Measurements from ENCODE around the gene BRICD5. TPM values are rescaled to one million over a fixed set of nuclear protein-coding genes. Genes with fewer than 3 reads are reported as not detected.

BRICD5 gene
- total and polyA plus RNA-seq, 12 donors: 0.36 to 57.4 (median 3.0) TPM

GRCh38 chr16:2223221-2223941 lies 12.7 kb upstream of the BRICD5 start, which contains the start of gene E4F1:
TSS of gene E4F1 (plus strand) at chr16:2223591. CDS start at chr16:2223614, 23 bp downstream.
- intact Hi-C loops (cut with DNase I): no loop called here
- Histone ChIP-seq H3K9me3 (replicated peaks in 1 of 3) (no peaks in the 10 kb centered on the region), H3K27me3 (no peaks in the 10 kb centered on the region), H3K4me1 (replicated peaks in 1 of 2) (peaks cover 18 to 26% of the 10 kb centered on the region in 2 donors), H3K36me3 (replicated peaks in 1 of 2) (peaks cover 0 to 2% of the 10 kb centered on the region in 2 donors), H3K4me3 (peak within 1 kb of the TSS; percentile 30 to 80 (median 71)), H3K27ac (peak within 1 kb of the TSS in 4 of 5 donors; percentile 74 to 87 (median 79))
- DNase-seq: peak; percentile 99 to 100 (median 100)
- peak; percentile 93 to 94 for TF ChIP-seq POLR2A (IDR thresholded peaks at IDR 0.05)
- TF ChIP-seq CTCF (IDR thresholded peaks at IDR 0.05): peak in 1 of 6 experiments; percentile 15
- 0 to 2% (median 0%) methylated on average over 9 to 82 of the region's 82 CpGs for WGBS, 4 donors

- 93 to 100% (median 96%) methylated on average over 4 of the region's 4 CpGs for WGBS, 4 donors
- Histone ChIP-seq H3K36me3 (replicated peaks in 1 of 2) (no peaks in the 10 kb centered on the region), H3K9me3 (replicated peaks in 1 of 3) (no peaks in the 10 kb centered on the region), H3K4me3 (no peak overlapping the region), H3K27ac (no peak overlapping the region), H3K4me1 (replicated peaks in 1 of 2) (peaks cover 24 to 28% of the 10 kb centered on the region in 2 donors), H3K27me3 (no peaks in the 10 kb centered on the region)
- TF ChIP-seq POLR2A (IDR thresholded peaks at IDR 0.05) (no peak), CTCF (IDR thresholded peaks at IDR 0.05) (no peak)
- intact Hi-C loops (cut with DNase I): no loop called here
- no peak for DNase-seq
Measured at GRCh38 chr16:2216330-2216729, 5.7 kb upstream of the BRICD5 start.

GRCh38 chr16:2214719-2214968 lies 4.0 kb upstream of the BRICD5 start, which contains the start of gene PGP:
TSS of gene PGP (minus strand) at chr16:2214840. CDS start at chr16:2214777, 63 bp downstream.
- intact Hi-C loops (cut with DNase I): no loop called here
- TF ChIP-seq POLR2A (IDR thresholded peaks at IDR 0.05): no peak
- TF ChIP-seq CTCF (IDR thresholded peaks at IDR 0.05): peak in 1 of 6 experiments; percentile 1
- DNase-seq: no peak
- Histone ChIP-seq H3K27me3 (no peaks in the 10 kb centered on the region), H3K36me3 (replicated peaks in 1 of 2) (peaks cover 0 to 5% of the 10 kb centered on the region in 2 donors), H3K4me3 (peak within 1 kb of the TSS; percentile 40 to 86 (median 50)), H3K9me3 (replicated peaks in 1 of 3) (no peaks in the 10 kb centered on the region), H3K4me1 (replicated peaks in 1 of 2) (peaks cover 24 to 28% of the 10 kb centered on the region in 2 donors), H3K27ac (peak within 1 kb of the TSS; percentile 90 to 97 (median 96))
- WGBS, 4 donors: 0% methylated on average over 46 to 47 of the region's 48 CpGs; no CpG with 5 or more reads in 2 of the 4 donors

GRCh38 chr16:2213817-2214718 lies 3.4 kb upstream of the BRICD5 start:
- H3K36me3 ChIP-seq (replicated peaks in 1 of 2): peaks cover 0 to 11% of the 10 kb centered on the region in 2 donors
- peak overlapping the region in 4 of 5 donors; percentile 79 to 95 (median 86) for H3K27ac ChIP-seq
- no peaks in the 10 kb centered on the region for H3K27me3 ChIP-seq
- intact Hi-C loops (cut with DNase I): no loop called here
- H3K9me3 ChIP-seq (replicated peaks in 1 of 3): no peaks in the 10 kb centered on the region
- no peak for DNase-seq
- TF ChIP-seq POLR2A (IDR thresholded peaks at IDR 0.05): peak; percentile 52 to 59
- TF ChIP-seq CTCF (IDR thresholded peaks at IDR 0.05): peak in 1 of 6 experiments; percentile 1
- peak overlapping the region; percentile 25 to 86 (median 42) for H3K4me3 ChIP-seq
- H3K4me1 ChIP-seq (replicated peaks in 1 of 2): peaks cover 24 to 28% of the 10 kb centered on the region in 2 donors
- 1 to 4% (median 2%) methylated on average over 13 to 98 of the region's 98 CpGs for WGBS, 4 donors
